Endodermal cell (in vitro differentiated cells): ENCODE measurements around the gene AKAP14. TPM values are rescaled to one million over a fixed set of nuclear protein-coding genes. Genes with fewer than 3 reads are reported as not detected.

Source experiments
- total RNA-seq, 2 donors: library from RNA; stranded (reverse); fragmentation: NEBNext Ultra II Directional in 1 of 2; extraction: Animal tissue kit (Norgen Biotek cat#: 25700) in 1 of 2; gene quantifications; 2 replicates in 1 of 2; 3 replicates in 1 of 2; pipeline ENCODE4 v1.2.1, GENCODE V29; 2021

AKAP14 gene
- total RNA-seq, 2 donors from 2014 or later: 0.79 TPM; not detected in 1

Other genes starting within 250 kb of the AKAP14 start
- 10 to 100 TPM; 11.5 to 18.7 TPM for gene SEPTIN6, start 202.7 kb upstream of the AKAP14 start, total RNA-seq
- 1 to 10 TPM; 1.7 to 2.7 TPM for gene SOWAHD, start 137.3 kb upstream of the AKAP14 start, total RNA-seq
- 1,000 to 10,000 TPM; 1,848 to 1,992 TPM for gene RPL39, start 104.3 kb upstream of the AKAP14 start, total RNA-seq
- 10 to 100 TPM; 19.0 to 21.9 TPM for gene UPF3B, start 42.9 kb upstream of the AKAP14 start, total RNA-seq
- 1 to 10 TPM; 9.3 to 9.8 TPM for gene RNF113A, start 24.2 kb upstream of the AKAP14 start, total RNA-seq
- 10 to 100 TPM; 63.9 to 87.5 TPM for gene NDUFA1, start 24.1 kb upstream of the AKAP14 start, total RNA-seq
- gene NKAP, start 47.9 kb downstream of the AKAP14 start, total RNA-seq: 10 to 100 TPM in 1 of 2 donors, 1 to 10 TPM in 1; 7.7 to 10.8 TPM
- not detected for gene RHOXF2B, start 181.8 kb downstream of the AKAP14 start, total RNA-seq
- gene RHOXF1, start 220.0 kb downstream of the AKAP14 start, total RNA-seq: under 1 TPM; 0.37 to 0.46 TPM